ENCODE results near the gene THBS4.

THBS4 gene

DNA sequence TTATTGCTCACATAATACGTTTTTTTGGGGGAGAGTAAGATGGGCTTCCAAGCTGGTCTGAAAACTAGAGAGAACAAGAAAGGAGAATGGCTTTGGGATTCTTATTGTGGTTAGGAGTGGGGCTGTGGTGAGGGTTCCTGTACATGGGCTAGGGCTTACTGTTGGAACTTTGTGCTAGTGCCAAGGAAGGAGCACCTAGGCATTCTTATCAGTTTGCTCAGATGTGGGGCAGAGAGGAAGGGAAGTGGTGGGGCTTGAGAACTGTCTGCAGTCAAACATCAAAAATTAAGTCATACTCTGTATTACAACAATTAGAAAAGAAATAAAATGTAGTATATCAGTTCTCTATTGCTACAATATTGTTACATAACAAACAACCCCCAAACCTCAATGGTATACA is 4.0 kb upstream of the THBS4 start:
- ATAC-seq, result no peak
- no peak for TF ChIP-seq RARB (CRISPR knock-in tag; IDR thresholded peaks at IDR 0.05)

DNA sequence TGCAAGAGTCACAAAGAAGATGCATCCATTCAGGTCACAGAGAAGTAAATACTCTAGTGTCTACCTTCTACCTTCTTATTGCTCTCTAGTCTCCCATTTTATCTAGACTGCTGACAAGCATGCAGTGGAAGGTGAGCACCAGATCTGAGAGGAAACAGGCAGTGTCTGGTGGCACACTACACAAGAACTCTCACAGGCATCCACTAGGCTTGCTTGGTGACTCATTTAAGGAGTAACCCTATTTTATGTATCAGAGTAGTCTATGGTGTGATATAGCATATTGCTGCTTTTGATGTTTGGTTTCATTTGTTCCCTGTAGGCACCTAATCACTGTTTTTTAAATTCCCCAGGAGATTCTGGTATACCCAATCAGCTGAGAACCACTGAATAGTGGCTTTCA is 1.6 kb upstream of the THBS4 start:
- TF ChIP-seq ZC3H10 (CRISPR knock-in tag; IDR thresholded peaks at IDR 0.05) (no peak), BACH2 (CRISPR knock-in tag; IDR thresholded peaks at IDR 0.05; ENCODE audit: borderline replicate concordance) (no peak), CSDC2 (CRISPR knock-in tag; IDR thresholded peaks at IDR 0.05) (no peak), ARNTL (CRISPR knock-in tag; IDR thresholded peaks at IDR 0.05; ENCODE audit: borderline replicate concordance, low read depth) (no peak), OSR1 (CRISPR knock-in tag; IDR thresholded peaks at IDR 0.05) (no peak), ZFP3 (CRISPR knock-in tag; IDR thresholded peaks at IDR 0.05) (no peak), ZNF565 (CRISPR knock-in tag; conservative IDR thresholded peaks at IDR 0.05; ENCODE audit: low read depth) (no peak), ISL1 (CRISPR knock-in tag; IDR thresholded peaks at IDR 0.05) (no peak), ZNF8 (CRISPR knock-in tag; IDR thresholded peaks at IDR 0.05) (no peak), GLIS3 (CRISPR knock-in tag; IDR thresholded peaks at IDR 0.05) (no peak), SNAI2 (CRISPR knock-in tag; IDR thresholded peaks at IDR 0.05) (no peak), ZNF70 (CRISPR knock-in tag; IDR thresholded peaks at IDR 0.05) (no peak)
- TF ChIP-seq, protein P1, sequence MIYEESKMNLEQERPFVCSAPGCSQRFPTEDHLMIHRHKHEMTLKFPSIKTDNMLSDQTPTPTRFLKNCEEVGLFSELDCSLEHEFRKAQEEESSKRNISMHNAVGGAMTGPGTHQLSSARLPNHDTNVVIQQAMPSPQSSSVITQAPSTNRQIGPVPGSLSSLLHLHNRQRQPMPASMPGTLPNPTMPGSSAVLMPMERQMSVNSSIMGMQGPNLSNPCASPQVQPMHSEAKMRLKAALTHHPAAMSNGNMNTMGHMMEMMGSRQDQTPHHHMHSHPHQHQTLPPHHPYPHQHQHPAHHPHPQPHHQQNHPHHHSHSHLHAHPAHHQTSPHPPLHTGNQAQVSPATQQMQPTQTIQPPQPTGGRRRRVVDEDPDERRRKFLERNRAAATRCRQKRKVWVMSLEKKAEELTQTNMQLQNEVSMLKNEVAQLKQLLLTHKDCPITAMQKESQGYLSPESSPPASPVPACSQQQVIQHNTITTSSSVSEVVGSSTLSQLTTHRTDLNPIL (CRISPR knock-in tag; IDR thresholded peaks at IDR 0.05; ENCODE audit: low read depth), result no peak
- TF ChIP-seq, protein P2, sequence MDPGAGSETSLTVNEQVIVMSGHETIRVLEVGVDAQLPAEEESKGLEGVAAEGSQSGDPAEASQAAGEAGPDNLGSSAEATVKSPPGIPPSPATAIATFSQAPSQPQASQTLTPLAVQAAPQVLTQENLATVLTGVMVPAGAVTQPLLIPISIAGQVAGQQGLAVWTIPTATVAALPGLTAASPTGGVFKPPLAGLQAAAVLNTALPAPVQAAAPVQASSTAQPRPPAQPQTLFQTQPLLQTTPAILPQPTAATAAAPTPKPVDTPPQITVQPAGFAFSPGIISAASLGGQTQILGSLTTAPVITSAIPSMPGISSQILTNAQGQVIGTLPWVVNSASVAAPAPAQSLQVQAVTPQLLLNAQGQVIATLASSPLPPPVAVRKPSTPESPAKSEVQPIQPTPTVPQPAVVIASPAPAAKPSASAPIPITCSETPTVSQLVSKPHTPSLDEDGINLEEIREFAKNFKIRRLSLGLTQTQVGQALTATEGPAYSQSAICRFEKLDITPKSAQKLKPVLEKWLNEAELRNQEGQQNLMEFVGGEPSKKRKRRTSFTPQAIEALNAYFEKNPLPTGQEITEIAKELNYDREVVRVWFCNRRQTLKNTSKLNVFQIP (CRISPR knock-in tag; IDR thresholded peaks at IDR 0.05; ENCODE audit: borderline replicate concordance, low read depth), result no peak
- TF ChIP-seq, protein P3, sequence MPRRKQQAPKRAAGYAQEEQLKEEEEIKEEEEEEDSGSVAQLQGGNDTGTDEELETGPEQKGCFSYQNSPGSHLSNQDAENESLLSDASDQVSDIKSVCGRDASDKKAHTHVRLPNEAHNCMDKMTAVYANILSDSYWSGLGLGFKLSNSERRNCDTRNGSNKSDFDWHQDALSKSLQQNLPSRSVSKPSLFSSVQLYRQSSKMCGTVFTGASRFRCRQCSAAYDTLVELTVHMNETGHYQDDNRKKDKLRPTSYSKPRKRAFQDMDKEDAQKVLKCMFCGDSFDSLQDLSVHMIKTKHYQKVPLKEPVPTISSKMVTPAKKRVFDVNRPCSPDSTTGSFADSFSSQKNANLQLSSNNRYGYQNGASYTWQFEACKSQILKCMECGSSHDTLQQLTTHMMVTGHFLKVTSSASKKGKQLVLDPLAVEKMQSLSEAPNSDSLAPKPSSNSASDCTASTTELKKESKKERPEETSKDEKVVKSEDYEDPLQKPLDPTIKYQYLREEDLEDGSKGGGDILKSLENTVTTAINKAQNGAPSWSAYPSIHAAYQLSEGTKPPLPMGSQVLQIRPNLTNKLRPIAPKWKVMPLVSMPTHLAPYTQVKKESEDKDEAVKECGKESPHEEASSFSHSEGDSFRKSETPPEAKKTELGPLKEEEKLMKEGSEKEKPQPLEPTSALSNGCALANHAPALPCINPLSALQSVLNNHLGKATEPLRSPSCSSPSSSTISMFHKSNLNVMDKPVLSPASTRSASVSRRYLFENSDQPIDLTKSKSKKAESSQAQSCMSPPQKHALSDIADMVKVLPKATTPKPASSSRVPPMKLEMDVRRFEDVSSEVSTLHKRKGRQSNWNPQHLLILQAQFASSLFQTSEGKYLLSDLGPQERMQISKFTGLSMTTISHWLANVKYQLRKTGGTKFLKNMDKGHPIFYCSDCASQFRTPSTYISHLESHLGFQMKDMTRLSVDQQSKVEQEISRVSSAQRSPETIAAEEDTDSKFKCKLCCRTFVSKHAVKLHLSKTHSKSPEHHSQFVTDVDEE (CRISPR knock-in tag; IDR thresholded peaks at IDR 0.05), result no peak
- no peak for ATAC-seq

DNA sequence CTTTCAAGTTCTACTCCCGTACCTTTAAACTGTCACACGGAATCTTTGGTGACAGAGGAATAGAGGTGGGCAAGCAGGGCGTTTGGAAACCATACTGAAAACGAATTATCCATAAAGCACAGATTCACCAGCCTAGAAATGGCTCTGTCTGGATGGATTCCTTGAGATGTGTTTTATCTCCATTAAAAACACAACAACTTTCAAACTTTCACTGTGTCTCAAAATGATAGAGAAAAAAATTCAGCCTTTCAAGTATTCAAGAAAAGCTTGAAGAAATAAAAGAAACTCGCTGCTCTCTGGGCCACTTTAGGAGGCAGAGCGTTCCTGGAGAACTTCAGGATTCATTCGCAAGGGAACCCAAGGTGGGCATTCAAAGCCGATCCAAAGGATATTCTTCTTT is 589 bp upstream of the THBS4 start:
- ATAC-seq, result no peak
- TF ChIP-seq, protein P2 (CRISPR knock-in tag; IDR thresholded peaks at IDR 0.05; ENCODE audit: borderline replicate concordance, low read depth), result no peak
- no peak for TF ChIP-seq RARB (CRISPR knock-in tag; IDR thresholded peaks at IDR 0.05)
- no peak for TF ChIP-seq OSR1 (CRISPR knock-in tag; IDR thresholded peaks at IDR 0.05)
- no peak for TF ChIP-seq ZNF8 (CRISPR knock-in tag; IDR thresholded peaks at IDR 0.05)
- no peak for TF ChIP-seq ARNTL (CRISPR knock-in tag; IDR thresholded peaks at IDR 0.05; ENCODE audit: borderline replicate concordance, low read depth)
- TF ChIP-seq SNAI2 (CRISPR knock-in tag; IDR thresholded peaks at IDR 0.05), result no peak
- TF ChIP-seq ZFP30 (CRISPR knock-in tag; IDR thresholded peaks at IDR 0.05), result no peak
- TF ChIP-seq ZFP3 (CRISPR knock-in tag; IDR thresholded peaks at IDR 0.05), result no peak
- no peak for TF ChIP-seq TOX (CRISPR knock-in tag; IDR thresholded peaks at IDR 0.05; ENCODE audit: borderline replicate concordance)
- TF ChIP-seq TCF4 (CRISPR knock-in tag; IDR thresholded peaks at IDR 0.05; ENCODE audit: borderline replicate concordance), result no peak

DNA sequence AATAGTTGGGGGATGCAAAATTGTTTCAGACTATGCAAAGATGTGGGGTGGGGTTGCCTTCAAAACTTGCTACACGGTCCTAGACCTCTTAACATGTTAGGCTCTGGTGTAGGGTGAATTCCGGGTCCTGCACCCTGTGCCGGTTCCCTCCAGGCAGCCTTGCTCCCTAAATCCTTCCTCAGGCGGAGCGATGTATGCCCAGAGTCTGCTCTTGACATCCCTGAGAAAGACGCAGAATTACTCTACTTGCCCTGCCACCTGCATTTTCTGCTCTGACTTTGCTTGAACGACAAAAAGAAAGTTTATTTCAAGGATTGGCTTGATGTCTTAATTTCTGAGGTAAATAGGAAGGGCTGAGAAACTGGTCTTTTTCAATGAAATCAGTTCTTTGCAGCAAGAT is 691 bp downstream of the THBS4 start:
- ATAC-seq, result no peak

More for the DNA sequence above, 691 bp downstream of the THBS4 start:
- TF ChIP-seq GLIS3 (CRISPR knock-in tag; IDR thresholded peaks at IDR 0.05), result no peak
- TF ChIP-seq, protein P3 (CRISPR knock-in tag; IDR thresholded peaks at IDR 0.05), result no peak

Data from SK-N-SH treated with all-trans-retinoic acid at 6 μM for 48 hours (cell line).